NCI-H446 (cell line): Measurements from ENCODE around the gene ANKRD65.
"Not testable (repeated sequence)": the region's sequence is repeated elsewhere in the genome, so short reads cannot be mapped to it uniquely, and the experiment has no call there.

Source experiments
- DNase-seq, 2 experiments: peaks; one replicate each; lab custom pipeline; 2025; lab: John Stamatoyannopoulos, UW

The ANKRD65 gene

DNA sequence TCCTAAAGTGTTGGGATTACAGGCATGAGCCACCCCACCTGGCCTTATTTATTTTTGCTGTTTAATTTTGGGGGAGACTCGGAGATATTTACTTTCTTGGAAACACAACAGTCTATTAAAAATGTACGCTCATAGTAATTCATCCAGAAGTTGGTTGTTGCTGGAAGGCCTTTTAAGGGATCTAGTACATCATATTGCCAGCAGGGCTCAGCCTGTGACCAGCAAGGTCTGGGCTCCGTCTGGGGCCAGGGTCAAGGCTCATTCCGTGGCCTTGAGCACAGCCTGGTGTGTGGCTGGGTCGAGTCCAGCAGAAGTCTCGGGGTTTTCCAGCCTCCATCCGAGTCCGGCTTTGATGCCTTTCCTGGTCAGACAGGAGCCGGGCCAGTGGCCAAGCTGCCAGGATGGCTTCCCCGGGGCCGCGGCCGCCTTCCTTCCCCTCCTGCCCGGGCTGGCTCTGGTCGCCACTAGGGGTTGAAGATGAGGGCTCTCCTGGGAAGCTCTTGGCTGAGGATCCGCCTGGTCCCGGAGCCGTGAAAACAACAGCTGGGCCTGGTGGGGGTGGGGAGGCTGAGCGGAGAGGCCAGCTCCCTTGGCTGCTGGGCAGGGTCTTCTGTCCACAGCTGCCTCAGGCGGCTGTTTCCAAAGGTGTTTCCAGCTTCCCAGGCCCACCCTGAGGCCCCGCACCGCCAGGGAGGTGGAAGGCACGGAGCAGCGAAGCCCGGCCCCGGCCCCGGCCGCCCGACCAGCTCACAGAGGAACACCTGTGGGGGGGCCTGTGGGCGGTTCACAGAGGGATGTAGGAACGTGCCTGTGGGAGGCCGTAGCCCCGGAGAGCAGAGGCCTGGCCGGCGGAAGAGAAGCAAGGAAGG is 9.3 kb upstream of the ANKRD65 start:
- DNase-seq, result peak in 1 of 2 experiments; percentile 89

- DNase-seq, result no peak
These were observed 8.6 kb upstream of the ANKRD65 start for GRCh38 chr1:1429671-1430073.

DNA sequence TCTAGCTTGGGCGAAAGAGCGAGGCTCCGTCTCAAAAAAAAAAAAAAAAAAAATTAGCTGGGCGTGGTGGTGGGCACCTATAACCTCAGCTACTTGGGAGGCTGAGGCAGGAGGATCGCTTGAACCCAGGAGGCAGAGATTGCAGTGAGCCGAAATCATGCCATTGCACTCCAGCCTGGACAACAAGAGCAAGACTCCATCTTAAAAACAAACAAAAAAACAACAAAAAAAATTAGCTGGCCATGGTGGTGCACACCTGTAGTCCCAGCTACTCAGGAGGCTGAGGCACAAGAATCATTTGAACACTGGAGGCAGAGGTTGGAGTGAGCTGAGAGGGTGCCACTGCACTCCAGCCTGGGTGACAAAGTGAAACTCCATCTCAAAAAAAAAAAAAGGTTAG is 7.9 kb upstream of the ANKRD65 start:
- not testable (repeated sequence) for DNase-seq

- no peak for DNase-seq
These were observed 7.1 kb upstream of the ANKRD65 start for GRCh38 chr1:1428174-1428573.

- no peak for DNase-seq
These were observed 6.7 kb upstream of the ANKRD65 start for GRCh38 chr1:1427820-1428148.

DNA sequence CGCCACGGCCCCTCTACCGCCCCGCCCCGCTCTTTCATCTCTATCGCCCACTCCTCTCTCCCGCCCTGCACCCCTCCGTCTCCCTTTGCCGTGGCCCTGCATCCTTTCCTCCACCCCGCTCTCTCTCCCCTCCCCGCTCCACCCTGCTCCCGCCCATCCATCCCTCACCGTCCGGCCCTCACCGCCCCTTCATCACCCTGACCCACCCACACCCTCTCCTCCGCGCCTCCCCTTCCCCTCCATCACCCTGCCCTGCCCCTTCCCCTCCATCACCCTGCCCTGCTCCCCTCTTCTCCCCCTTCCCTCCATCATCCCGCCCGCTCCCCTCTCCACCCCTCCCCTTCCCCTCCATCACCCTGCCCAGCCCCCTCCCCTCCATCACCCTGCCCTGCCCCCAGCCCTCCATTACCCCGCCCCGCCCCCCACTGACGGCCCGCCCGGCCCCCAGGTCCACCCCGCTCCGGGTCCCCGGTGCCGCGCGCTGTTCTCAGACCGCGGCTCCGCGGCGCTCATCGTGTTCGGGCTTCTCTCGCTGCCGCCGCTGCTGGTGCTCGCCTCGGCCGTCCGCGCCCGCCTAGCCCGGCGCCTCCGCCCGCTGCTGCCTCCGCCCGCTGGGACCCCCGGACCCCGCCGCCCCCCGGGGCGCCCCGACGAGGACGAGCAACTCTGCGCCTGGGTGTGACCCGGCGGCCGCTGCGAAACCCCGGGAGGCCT is 6.2 kb upstream of the ANKRD65 start:
- no peak for DNase-seq

DNA sequence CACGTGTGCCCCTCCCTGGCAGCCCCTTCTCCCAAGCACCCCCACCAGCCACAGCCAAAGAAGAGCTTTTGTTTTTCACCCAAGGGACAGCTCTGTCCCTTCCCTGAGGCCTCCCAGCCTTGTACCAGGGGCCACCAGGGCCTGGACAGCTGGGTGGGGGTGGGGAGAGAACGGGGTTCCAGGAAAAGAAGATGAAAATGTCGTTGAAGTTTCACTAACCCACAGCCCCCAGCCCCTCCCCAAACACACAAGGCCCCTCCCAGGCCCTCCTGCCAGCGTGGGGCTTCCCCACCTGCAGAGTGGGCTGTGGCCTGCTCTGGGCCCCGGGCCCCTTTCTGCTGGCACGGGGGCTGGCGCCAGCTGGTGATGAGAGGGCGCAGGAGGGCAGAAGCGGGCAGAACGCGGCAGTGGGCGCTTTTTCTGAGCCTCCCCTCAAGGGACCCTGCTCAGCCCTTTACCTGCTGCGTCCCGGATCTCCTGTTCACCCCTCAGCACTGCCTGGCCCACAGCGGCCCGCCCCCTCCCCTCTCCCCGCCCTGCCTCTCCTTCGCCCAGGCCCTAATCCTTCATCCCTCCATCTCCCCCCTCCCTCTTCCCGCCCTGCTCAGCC is 5.5 kb upstream of the ANKRD65 start:
- no peak for DNase-seq

DNA sequence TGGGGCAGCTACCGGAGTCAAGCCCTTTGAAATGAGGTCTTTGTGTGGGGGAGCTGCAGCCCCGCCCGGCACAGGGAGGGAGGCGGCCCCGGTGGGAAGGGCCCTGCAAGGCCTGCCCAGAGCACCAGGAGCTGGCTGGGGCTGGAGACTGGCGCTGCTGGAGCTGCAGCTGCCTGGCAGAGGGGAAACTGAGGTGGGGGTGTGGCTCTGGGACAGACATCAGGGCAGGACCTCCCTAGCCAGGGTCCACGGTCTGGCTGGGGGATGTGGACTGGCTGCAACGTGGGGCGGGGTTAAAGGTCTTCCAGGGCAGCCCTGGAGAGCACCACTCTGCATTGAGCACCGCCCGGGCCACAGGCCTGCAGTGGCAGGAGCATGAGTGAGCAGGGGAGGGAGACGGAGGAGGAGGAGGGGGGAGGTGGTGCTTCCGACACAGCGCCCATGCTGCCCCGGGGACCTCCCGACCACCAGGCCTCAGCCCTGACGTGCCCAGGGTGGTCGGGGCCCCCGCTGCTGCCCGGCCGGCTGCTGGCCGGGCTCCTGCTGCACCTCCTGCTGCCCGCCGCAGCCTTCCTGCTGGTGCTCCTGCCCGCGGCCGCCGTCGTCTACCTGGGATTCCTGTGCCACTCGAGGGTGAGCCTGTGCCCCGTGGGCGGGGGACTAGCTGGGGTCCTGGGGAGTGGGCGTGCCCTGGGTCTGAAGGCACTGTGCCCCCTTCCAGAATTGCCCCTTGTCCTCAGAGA is 4.8 kb upstream of the ANKRD65 start:
- no peak for DNase-seq

- DNase-seq, result no peak
These were observed 4.3 kb upstream of the ANKRD65 start for GRCh38 chr1:1425426-1425752.

GRCh38 chr1:1424707-1425106 is 3.6 kb upstream of the ANKRD65 start:
- DNase-seq, result no peak

GRCh38 chr1:1423245-1423597 is 2.1 kb upstream of the ANKRD65 start:
- DNase-seq, result no peak

- no peak for DNase-seq
These were observed 1.6 kb upstream of the ANKRD65 start for GRCh38 chr1:1422465-1423244.

GRCh38 chr1:1421907-1422464 is 910 bp upstream of the ANKRD65 start:
- no peak for DNase-seq

GRCh38 chr1:1420654-1421141 is 378 bp downstream of the ANKRD65 start:
- DNase-seq, result no peak

DNA sequence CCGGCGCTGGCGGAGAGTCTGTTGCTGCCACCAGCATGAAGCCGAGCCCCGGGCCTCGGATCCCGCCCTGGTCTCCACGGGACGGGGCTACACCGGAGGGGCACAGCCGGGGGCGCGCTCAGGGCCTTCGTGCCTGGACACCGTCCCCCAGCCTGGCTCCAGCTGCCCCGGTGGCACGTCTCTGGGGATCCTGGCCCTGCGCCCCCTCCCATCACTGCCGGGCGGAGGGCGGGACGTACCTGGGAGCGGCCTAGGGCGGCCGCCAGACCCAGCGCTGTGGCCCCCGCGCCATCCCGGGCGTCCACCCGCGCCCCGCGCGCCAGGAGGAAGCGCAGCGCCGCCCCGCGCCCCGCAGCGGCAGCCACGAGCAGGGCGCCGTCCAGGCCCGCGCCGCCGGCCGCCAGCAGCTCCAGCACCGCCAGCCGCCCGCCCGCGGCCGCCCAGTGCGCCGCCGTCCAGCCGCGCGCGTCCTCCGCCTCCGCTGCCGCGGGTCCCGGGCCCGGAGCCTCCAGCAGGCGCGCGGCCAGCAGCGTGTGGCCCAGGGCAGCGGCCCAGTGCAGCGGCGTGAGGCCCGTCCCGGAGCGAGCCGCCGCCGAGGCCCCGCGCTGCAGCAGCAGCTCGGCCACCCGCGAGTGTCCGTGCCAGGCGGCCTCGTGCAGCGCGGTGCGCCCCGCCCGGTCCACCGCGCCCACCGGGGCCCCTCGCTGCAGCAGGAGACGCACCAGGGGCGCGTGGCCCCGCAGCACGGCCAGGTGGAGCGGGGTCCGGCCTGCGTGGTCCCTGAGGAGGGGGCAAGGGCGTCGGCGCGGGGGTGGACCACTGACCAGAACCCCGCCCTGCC is 1.0 kb downstream of the ANKRD65 start:
- DNase-seq, result no peak

DNA sequence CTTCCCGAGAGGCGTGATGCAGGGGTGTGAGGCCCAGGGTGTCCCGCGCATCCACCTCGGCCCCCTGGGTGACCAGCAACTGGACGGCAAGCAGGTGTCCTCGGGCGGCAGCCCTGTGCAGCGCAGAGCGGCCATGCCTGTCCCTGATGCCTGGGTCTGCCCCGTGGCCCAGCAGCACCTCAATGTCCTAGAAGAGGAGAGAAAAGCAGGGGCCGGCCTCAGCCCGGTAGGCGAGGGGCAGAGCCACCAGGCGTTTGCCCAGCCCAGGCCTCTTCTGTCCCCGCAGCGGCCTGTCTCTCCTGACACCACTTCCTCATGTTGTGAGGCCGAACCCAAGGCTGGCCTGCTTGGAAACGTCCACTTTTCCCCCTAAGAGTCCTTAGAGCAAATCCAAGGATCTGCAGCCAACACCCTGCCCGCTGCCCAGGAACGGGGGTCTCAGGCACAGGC is 1.7 kb downstream of the ANKRD65 start:
- DNase-seq, result no peak

GRCh38 chr1:1418464-1419362 is 2.4 kb downstream of the ANKRD65 start:
- no peak for DNase-seq

DNA sequence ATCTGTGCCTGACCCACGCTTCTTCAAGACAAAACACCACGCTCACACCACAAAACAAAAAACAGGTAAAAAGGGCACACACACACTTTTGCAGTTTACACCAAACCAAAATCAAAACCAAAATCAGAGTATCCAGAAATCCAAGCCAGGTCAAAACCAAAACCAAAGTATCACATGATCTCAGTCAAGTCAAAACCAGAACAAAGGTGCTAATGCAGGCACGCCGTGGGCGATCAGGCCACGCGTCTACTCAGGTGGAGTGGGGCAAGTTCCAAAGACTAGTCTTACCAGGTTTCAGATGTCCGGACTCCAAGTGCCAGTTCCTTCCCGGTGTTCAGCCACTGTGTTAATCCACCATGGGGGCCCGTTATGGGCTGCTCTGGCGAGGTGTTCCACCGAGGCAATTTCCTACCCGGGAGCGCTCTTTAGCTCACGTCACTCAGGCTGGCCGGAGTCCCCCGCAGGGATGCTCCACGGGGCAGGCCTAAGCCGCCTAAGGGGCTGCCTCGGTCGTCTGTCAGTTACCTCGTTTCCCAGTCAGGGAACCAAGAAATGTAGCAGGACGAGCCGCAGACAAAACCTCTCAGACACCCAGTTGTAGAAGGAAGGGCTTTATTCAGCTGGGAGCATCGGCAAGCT is 3.1 kb downstream of the ANKRD65 start:
- DNase-seq, result not testable (repeated sequence)

- not testable (repeated sequence) for DNase-seq
These were observed 3.7 kb downstream of the ANKRD65 start for GRCh38 chr1:1417396-1417795.
